Caco-2 (cell line): ENCODE results near the gene SWAP70. TPM values are rescaled to one million over a fixed set of nuclear protein-coding genes. Genes with fewer than 3 reads are reported as not detected.

Experiments
- BruUV-seq: library from RNA; stranded (reverse); fragments of 400-500 nt; replicated peaks from 2 replicates; lab custom pipeline; 2021; lab: Mats Ljungman, UMichigan
- CTCF ChIA-PET: fragments of 300-600 bp; sonication (Branson Sonifier 250); formaldehyde crosslinking; loops from one replicate; lab custom pipeline; 2022; ENCODE audit warnings: antibody characterized with exemption; lab: Charles Lee
- POLR2A ChIA-PET: fragments of 300-600 bp; sonication (Branson Sonifier 250); formaldehyde crosslinking; loops from one replicate; lab custom pipeline; 2022; ENCODE audit warnings: antibody characterized with exemption; lab: Charles Lee
- DNase-seq, 2 experiments: peaks; one replicate each; pipeline versions ENCODE4 v3.0.0 to v3.0.0-alpha.2; 2020 to 2022
- H3K27me3 ChIP-seq: replicated peaks from 2 replicates; pipeline ENCODE4 v1.6.0; 2011; ENCODE audit warnings: low read length; ENCODE audit not compliant: control insufficient read depth, insufficient read depth
- H3K36me3 ChIP-seq: 2 replicates; pipeline ENCODE4 v1.5.1; 2011; ENCODE audit warnings: low read length; ENCODE audit not compliant: control insufficient read depth, insufficient read depth
- H3K4me1 ChIP-seq: fragments of 250-450 bp; sonication (Bioruptor Pico); 2 replicates; pipeline ENCODE4 v1.5.1; 2020; ENCODE audit warnings: mild to moderate bottlenecking
- H3K4me3 ChIP-seq: 2 replicates; pipeline ENCODE4 v1.5.1; 2011; ENCODE audit warnings: low read depth, mild to moderate bottlenecking, control low read depth, low read length
- H3K9me3 ChIP-seq: fragments of 250-450 bp; sonication (Bioruptor Pico); 2 replicates; pipeline ENCODE4 v1.5.1; 2020; ENCODE audit warnings: mild to moderate bottlenecking, moderate library complexity
- H3K27ac Mint-ChIP-seq: one replicate; pipeline ENCODE4 v1.8.0; 2022; ENCODE audit warnings: mixed read lengths; ENCODE audit not compliant: unreplicated experiment
- H3K27me3 Mint-ChIP-seq: one replicate; pipeline ENCODE4 v1.8.0; 2022; ENCODE audit warnings: mixed read lengths; ENCODE audit not compliant: insufficient read depth, unreplicated experiment
- H3K36me3 Mint-ChIP-seq: one replicate; pipeline ENCODE4 v1.8.0; 2022; ENCODE audit warnings: mild to moderate bottlenecking, mixed read lengths; ENCODE audit not compliant: insufficient read depth, unreplicated experiment
- H3K4me1 Mint-ChIP-seq: one replicate; pipeline ENCODE4 v1.8.0; 2022; ENCODE audit warnings: low read depth, mixed read lengths; ENCODE audit not compliant: unreplicated experiment
- H3K4me3 Mint-ChIP-seq: one replicate; pipeline ENCODE4 v1.8.0; 2022; ENCODE audit warnings: mild to moderate bottlenecking, moderate library complexity, mixed read lengths; ENCODE audit not compliant: unreplicated experiment
- H3K9me3 Mint-ChIP-seq: one replicate; pipeline ENCODE4 v1.8.0; 2022; ENCODE audit warnings: mixed read lengths; ENCODE audit not compliant: unreplicated experiment
- CTCF ChIP-seq, 2 experiments: fragments of 200-600 bp in 1 of 2; IDR thresholded peaks; 1 replicate in 1 of 2; 2 replicates in 1 of 2; pipeline versions ENCODE4 v1.5.1 to v1.8.0; 2011 to 2022; ENCODE audit warnings: antibody characterized with exemption in 1 of 2, control low read depth in 1 of 2, inconsistent platforms in 1 of 2, low read depth in 1 of 2, low read length in 1 of 2, mild to moderate bottlenecking in 1 of 2, moderate library complexity in 1 of 2; ENCODE audit not compliant: insufficient read depth in 1 of 2, severe bottlenecking in 1 of 2, unreplicated experiment in 1 of 2
- intact Hi-C: fragments of 100-400 bp; cut with micrococcal nuclease; formaldehyde crosslinking; loops from one replicate; pipeline ENCODE4 v1.10.0; 2022; ENCODE audit not compliant: unreplicated experiment
- total RNA-seq: library from RNA; stranded (reverse); gene quantifications from 2 replicates; pipeline ENCODE4 v1.2.3, GENCODE V29; 2022

Gene SWAP70
- total RNA-seq, 1 experiment from 2014 or later = 42.4 TPM

- H3K4me3 Mint-ChIP-seq = no peak overlapping the region
- peaks cover 5% of the 10 kb centered on the region for H3K36me3 Mint-ChIP-seq
- no peak overlapping the region for H3K27ac Mint-ChIP-seq
- no peak overlapping the region for H3K4me3 ChIP-seq
- POLR2A ChIA-PET = no interaction called here
- intact Hi-C loops = no loop called here
- DNase-seq = no peak
- CTCF ChIA-PET = no interaction called here
- H3K27me3 ChIP-seq = no peaks in the 10 kb centered on the region
- peaks cover 7% of the 10 kb centered on the region for H3K4me1 Mint-ChIP-seq
- no peaks in the 10 kb centered on the region for H3K4me1 ChIP-seq
- no peaks in the 10 kb centered on the region for H3K9me3 Mint-ChIP-seq
- no peak for TF ChIP-seq CTCF (IDR thresholded peaks at IDR 0.05; ENCODE audit: insufficient read depth in 1 of 2, low read depth in 1 of 2, low read length in 1 of 2, severe bottlenecking in 1 of 2, unreplicated experiment in 1 of 2)
- BruUV-seq = no TSS peak
- no peaks in the 10 kb centered on the region for H3K27me3 Mint-ChIP-seq
- no peaks in the 10 kb centered on the region for H3K36me3 ChIP-seq
- H3K9me3 ChIP-seq = no peaks in the 10 kb centered on the region; the same call in 1 of the 2 replicates
These were observed 44.7 kb downstream of the SWAP70 start for GRCh38 chr11:9708544-9708943.

GRCh38 chr11:9710223-9710622 lies 46.3 kb downstream of the SWAP70 start:
- H3K4me3 ChIP-seq = no peak overlapping the region
- no peaks in the 10 kb centered on the region for H3K36me3 ChIP-seq
- DNase-seq = no peak
- intact Hi-C loops = no loop called here
- no peaks in the 10 kb centered on the region; the same call in 1 of the 2 replicates for H3K9me3 ChIP-seq
- H3K27me3 ChIP-seq = no peaks in the 10 kb centered on the region
- CTCF ChIA-PET = no interaction called here
- H3K4me1 ChIP-seq = no peaks in the 10 kb centered on the region
- Mint-ChIP-seq H3K36me3 (peaks cover 8% of the 10 kb centered on the region), H3K27me3 (no peaks in the 10 kb centered on the region), H3K27ac (no peak overlapping the region), H3K9me3 (no peaks in the 10 kb centered on the region), H3K4me1 (peaks cover 7% of the 10 kb centered on the region), H3K4me3 (no peak overlapping the region)
- POLR2A ChIA-PET = no interaction called here
- BruUV-seq = no TSS peak
- TF ChIP-seq CTCF (IDR thresholded peaks at IDR 0.05; ENCODE audit: insufficient read depth in 1 of 2, low read depth in 1 of 2, low read length in 1 of 2, severe bottlenecking in 1 of 2, unreplicated experiment in 1 of 2) = no peak

- BruUV-seq = no TSS peak
- no peak for DNase-seq
- no peaks in the 10 kb centered on the region for H3K27me3 ChIP-seq
- Mint-ChIP-seq H3K4me1 (peaks cover 7% of the 10 kb centered on the region), H3K27ac (no peak overlapping the region), H3K9me3 (no peaks in the 10 kb centered on the region), H3K27me3 (no peaks in the 10 kb centered on the region), H3K4me3 (no peak overlapping the region), H3K36me3 (peaks cover 14% of the 10 kb centered on the region)
- ChIA-PET CTCF (no interaction called here), POLR2A (no interaction called here)
- H3K9me3 ChIP-seq = no peaks in the 10 kb centered on the region; the same call in 1 of the 2 replicates
- intact Hi-C loops = no loop called here
- no peaks in the 10 kb centered on the region for H3K4me1 ChIP-seq
- no peak for TF ChIP-seq CTCF (IDR thresholded peaks at IDR 0.05; ENCODE audit: insufficient read depth in 1 of 2, low read depth in 1 of 2, low read length in 1 of 2, severe bottlenecking in 1 of 2, unreplicated experiment in 1 of 2)
- no peak overlapping the region for H3K4me3 ChIP-seq
- H3K36me3 ChIP-seq = no peaks in the 10 kb centered on the region
These were observed 47.0 kb downstream of the SWAP70 start for GRCh38 chr11:9710852-9711251.
